Vagina (tissue), 2 donors: ENCODE results near the gene PLD1.

Experiments used
- CTCF ChIP-seq, 3 experiments: fragments of 450-650 bp in 2 of 3; fragments of 200-600 bp in 1 of 3; sonication (generic) in 1 of 3; IDR thresholded peaks; one replicate each; pipeline ENCODE4 v1.5.1; 2017 to 2019; ENCODE audit warnings: antibody characterized with exemption in 3 of 3, mild to moderate bottlenecking in 2 of 3, moderate library complexity in 2 of 3
- POLR2A ChIP-seq, 2 donors: fragments of 450-650 bp; IDR thresholded peaks; one replicate each; pipeline ENCODE4 v1.6.1; 2017; ENCODE audit warnings: antibody characterized with exemption in 2 of 2, mild to moderate bottlenecking in 2 of 2, moderate library complexity in 2 of 2

- TF ChIP-seq CTCF (IDR thresholded peaks at IDR 0.05) (no peak), POLR2A (IDR thresholded peaks at IDR 0.05) (no peak)
Measured at GRCh38 chr3:171672538-171672937, 137.7 kb downstream of the PLD1 start.
